GM12878 (cell line): ENCODE results near the gene GATAD2B. TPM values are rescaled to one million over a fixed set of nuclear protein-coding genes. Genes with fewer than 3 reads are reported as not detected.
"Not testable (repeated sequence)": the region's sequence is repeated elsewhere in the genome, so short reads cannot be mapped to it uniquely, and the experiment has no call there.

Source experiments
- ATAC-seq: fragments of 200-7000 bp; cut with Tn5 transposase; 3 replicates; pipeline ENCODE4 v1.9.1; 2020; ENCODE audit warnings: mild to moderate bottlenecking, moderate library complexity
- BruUV-seq: library from RNA; stranded (reverse); fragments of 400-500 nt; replicated peaks from 2 replicates; lab custom pipeline; 2021; lab: Mats Ljungman, UMichigan
- CTCF ChIA-PET: fragments of 300-600 bp; sonication (Branson Sonifier 250); formaldehyde crosslinking; extraction: SDS; loops from one replicate; lab custom pipeline; 2021; ENCODE audit warnings: inconsistent platforms; lab: Yijun Ruan, JAX
- POLR2A ChIA-PET: fragments of 350-600 bp; formaldehyde crosslinking; extraction: SDS; loops from one replicate; lab custom pipeline; 2021; ENCODE audit warnings: inconsistent platforms; lab: Charles Lee
- RAD21 ChIA-PET: fragments of 300-600 bp; sonication (Branson Sonifier 250); formaldehyde crosslinking; loops from one replicate; lab custom pipeline; 2023; ENCODE audit warnings: antibody characterized with exemption; ENCODE audit not compliant: unreplicated experiment; lab: Charles Lee
- SMC1A ChIA-PET: fragments of 300-600 bp; sonication (Branson Sonifier 250); formaldehyde crosslinking; loops from one replicate; lab custom pipeline; 2023; ENCODE audit not compliant: unreplicated experiment, uncharacterized antibody; lab: Charles Lee
- DNase-seq: peaks from one replicate; pipeline ENCODE4 v3.0.0-alpha.2; 2011; ENCODE audit warnings: low read depth, low spot score
- FAIRE-seq: peaks from 3 replicates; lab custom pipeline; 2011; peaks lifted over from hg19 to GRCh38; lab: Jason Lieb, UNC
- H2AFZ ChIP-seq: 2 replicates; pipeline ENCODE4 v1.6.0; 2011; ENCODE audit warnings: low read depth, low read length, control low read depth; ENCODE audit not compliant: control insufficient read depth
- H3K27ac ChIP-seq: 2 replicates; pipeline ENCODE4 v1.5.1; 2011; ENCODE audit warnings: control low read depth; ENCODE audit not compliant: control insufficient read depth, insufficient read depth
- H3K27me3 ChIP-seq, 2 experiments: replicated peaks in 1 of 2; 2 replicates each; pipeline versions ENCODE4 v1.6.0 to v1.6.1; 2011; ENCODE audit warnings: low read length in 1 of 2; ENCODE audit not compliant: control insufficient read depth in 2 of 2, insufficient read depth in 2 of 2
- H3K36me3 ChIP-seq, 2 experiments: 2 replicates each; pipeline ENCODE4 v1.5.1; 2011; ENCODE audit warnings: low read length in 1 of 2; ENCODE audit not compliant: control insufficient read depth in 2 of 2, insufficient read depth in 2 of 2
- H3K4me1 ChIP-seq: 2 replicates; pipeline ENCODE4 v1.6.1; 2011; ENCODE audit warnings: mild to moderate bottlenecking, low read length, moderate library complexity, mixed read lengths; ENCODE audit not compliant: control insufficient read depth, insufficient read depth
- H3K4me2 ChIP-seq: 2 replicates; pipeline ENCODE4 v1.6.0; 2011; ENCODE audit warnings: control low read depth; ENCODE audit not compliant: control insufficient read depth, insufficient read depth
- H3K4me3 ChIP-seq: fragments of 200-600 bp; sonication (generic); 2 replicates; pipeline ENCODE4 v1.5.1; 2016
- H3K79me2 ChIP-seq: 2 replicates; pipeline ENCODE4 v1.6.0; 2011; ENCODE audit warnings: low read length; ENCODE audit not compliant: control insufficient read depth, insufficient read depth
- H3K9ac ChIP-seq: 2 replicates; pipeline ENCODE4 v1.8.0; 2011; ENCODE audit warnings: low read length, control low read depth, mixed read lengths; ENCODE audit not compliant: control insufficient read depth, insufficient read depth
- H3K9me3 ChIP-seq: replicated peaks from 3 replicates; pipeline ENCODE4 v1.5.1; 2011; ENCODE audit warnings: mild to moderate bottlenecking, low read length; ENCODE audit not compliant: control insufficient read depth, insufficient read depth
- H4K20me1 ChIP-seq: 2 replicates; pipeline ENCODE4 v1.6.0; 2011; ENCODE audit not compliant: control insufficient read depth, insufficient read depth
- BRCA1 ChIP-seq: IDR thresholded peaks from 2 replicates; pipeline ENCODE4 v1.6.1; 2011; ENCODE audit warnings: low read depth, low read length, improper control_type of control experiment
- SIX5 ChIP-seq: IDR thresholded peaks from 2 replicates; pipeline ENCODE4 v1.6.1; 2011; ENCODE audit warnings: mild to moderate bottlenecking, low read depth, low read length, moderate library complexity; ENCODE audit not compliant: severe bottlenecking
- WGBS: methylation state at CpG from one replicate; pipeline ENCODE4 v1.1.6; 2016; ENCODE audit warnings: low lambda C conversion rate; ENCODE audit not compliant: insufficient replicate concordance, insufficient coverage; ENCODE audit errors: missing lambda C conversion rate; 5-methylcytosine and 5-hydroxymethylcytosine counted together
- in situ Hi-C: fragments of 300-500 bp; cut with MboI; formaldehyde crosslinking; loops from 9 replicates; pipeline ENCODE4 v1.14.3; 2018; ENCODE audit warnings: mixed read lengths
- intact Hi-C: fragments of 100-400 bp; cut with micrococcal nuclease; formaldehyde crosslinking; loops from one replicate; pipeline ENCODE4 v1.14.2; 2022; ENCODE audit not compliant: unreplicated experiment
- polyA plus RNA-seq, 11 experiments: library from polyadenylated mRNA; depleted of rRNA in 4 of 11; unstranded in 6 of 11; stranded (reverse) in 5 of 11; fragments of >200 nt; fragmentation: Nextera tagmentation in 4 of 11; fragmentation: Illumina TruSeq in 1 of 11; extraction: Ambion mirVana in 4 of 11; extraction: Trizol in 1 of 11; gene quantifications; 1 replicate in 1 of 11; 2 replicates in 10 of 11; pipeline versions ENCODE4 v1.2.1 to v1.2.3, GENCODE V29; 2011 to 2016; ENCODE audit warnings: inconsistent platforms in 2 of 11, missing spikeins in 2 of 11, low read depth in 1 of 11
- total RNA-seq, 4 experiments: library from RNA; depleted of rRNA in 3 of 4; stranded (reverse); fragments of >200 nt in 3 of 4; fragmentation: Illumina TruSeq in 1 of 4; extraction: Trizol in 1 of 4; gene quantifications; 2 replicates each; pipeline versions ENCODE4 v1.2.1 to v1.2.3, GENCODE V29; 2013 to 2021
- TF ChIP-seq, protein P1 (sequence below): IDR thresholded peaks from 2 replicates; pipeline ENCODE4 v1.6.1; 2011; ENCODE audit warnings: borderline replicate concordance, low read depth, mild to moderate bottlenecking, moderate library complexity, low read length; ENCODE audit not compliant: insufficient read depth, poor library complexity, severe bottlenecking

Gene GATAD2B
- total and polyA plus RNA-seq, 10 of the 15 experiments (the other 5 are each of a cell fraction or from before 2014, with no cell fraction given), result 2.4 to 63.1 (median 8.7) TPM

GRCh38 chr1:153767519-153767918 is 155.3 kb downstream of the GATAD2B start:
- H3K4me1 ChIP-seq, result no peaks in the 10 kb centered on the region
- SMC1A ChIA-PET, result no interaction called here
- no peaks in the 10 kb centered on the region for H3K79me2 ChIP-seq
- BruUV-seq, result no TSS peak
- intact Hi-C loops (no loop called here), in situ Hi-C loops (no loop called here)
- no peak for ATAC-seq
- FAIRE-seq, result no peak
- H2AFZ ChIP-seq, result no peak overlapping the region
- no peaks in the 10 kb centered on the region for H3K9me3 ChIP-seq
- H3K4me3 ChIP-seq, result no peak overlapping the region
- RAD21 ChIA-PET, result no interaction called here
- H4K20me1 ChIP-seq, result no peaks in the 10 kb centered on the region
- CTCF ChIA-PET, result interaction anchor here (0.6 to 1.0 kb wide), 3 partner anchors 8 to 605 kb away, joined by 3 read pairs; partner anchors contain the start of gene SLC27A3
- DNase-seq, result no peak
- no peak for TF ChIP-seq BRCA1
- TF ChIP-seq, protein P1, sequence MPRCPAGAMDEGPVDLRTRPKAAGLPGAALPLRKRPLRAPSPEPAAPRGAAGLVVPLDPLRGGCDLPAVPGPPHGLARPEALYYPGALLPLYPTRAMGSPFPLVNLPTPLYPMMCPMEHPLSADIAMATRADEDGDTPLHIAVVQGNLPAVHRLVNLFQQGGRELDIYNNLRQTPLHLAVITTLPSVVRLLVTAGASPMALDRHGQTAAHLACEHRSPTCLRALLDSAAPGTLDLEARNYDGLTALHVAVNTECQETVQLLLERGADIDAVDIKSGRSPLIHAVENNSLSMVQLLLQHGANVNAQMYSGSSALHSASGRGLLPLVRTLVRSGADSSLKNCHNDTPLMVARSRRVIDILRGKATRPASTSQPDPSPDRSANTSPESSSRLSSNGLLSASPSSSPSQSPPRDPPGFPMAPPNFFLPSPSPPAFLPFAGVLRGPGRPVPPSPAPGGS, result no peak
- TF ChIP-seq SIX5, result no peak
- H3K9ac ChIP-seq, result no peak overlapping the region
- H3K27ac ChIP-seq, result no peak overlapping the region
- peaks cover 42 to 51% of the 10 kb centered on the region in 2 experiments for H3K36me3 ChIP-seq
- H3K4me2 ChIP-seq, result no peak overlapping the region
- no peaks in the 10 kb centered on the region for H3K27me3 ChIP-seq
- 91% methylated on average over 11 of the region's 11 CpGs for WGBS
- POLR2A ChIA-PET, result interaction anchor here (0.6 kb wide), 1 partner anchor 14 kb away, joined by 5 read pairs; no protein-coding TSS in a partner anchor

GRCh38 chr1:153766663-153767062 is 156.1 kb downstream of the GATAD2B start:
- H3K4me3 ChIP-seq, SMC1A ChIA-PET, H3K9ac ChIP-seq, H3K9me3 ChIP-seq, H3K27me3 ChIP-seq, intact Hi-C loops, H4K20me1 ChIP-seq, H3K4me1 ChIP-seq, FAIRE-seq, in situ Hi-C loops, H3K79me2 ChIP-seq, H2AFZ ChIP-seq, DNase-seq, RAD21 ChIA-PET, H3K4me2 ChIP-seq, H3K27ac ChIP-seq, BruUV-seq, ATAC-seq: not testable (repeated sequence)
- CTCF ChIA-PET, result interaction anchor here (1.0 kb wide), 1 partner anchor 9 kb away, joined by 3 read pairs; the partner anchor contains the start of gene SLC27A3
- POLR2A ChIA-PET, result interaction anchor here (0.7 kb wide), 1 partner anchor 782 kb away, joined by 5 read pairs; no protein-coding TSS in a partner anchor
- WGBS, result over 99% methylated on average over 8 of the region's 10 CpGs
- peaks cover 36 to 54% of the 10 kb centered on the region in 2 experiments for H3K36me3 ChIP-seq
